ENCODE data around the gene HTR1D.

Gene HTR1D

GRCh38 chr1:23159963-23160877 is 57.1 kb downstream of the HTR1D start:
- no peaks in the 10 kb centered on the region for H3K9me3 ChIP-seq
- peaks cover 2% of the 10 kb centered on the region; the same call in 1 of the 2 replicates for H3K4me1 ChIP-seq
- no peaks in the 10 kb centered on the region for H3K27me3 ChIP-seq
- H3K27ac ChIP-seq: no peak overlapping the region
- H3K4me3 ChIP-seq: no peak overlapping the region
- no peak overlapping the region for H3K9ac ChIP-seq
- H3K4me2 ChIP-seq: no peak overlapping the region
- 0 out of 2 replicates have a peak, but pooled peaks cover 4% of the 10 kb centered on the region for H3K36me3 ChIP-seq
- no peak for TF ChIP-seq Cebpa-rat (IDR thresholded peaks at IDR 0.05)
- H4K20me1 ChIP-seq: peaks cover 100% of the 10 kb centered on the region

- Histone ChIP-seq H3K4me2 (no peak overlapping the region), H3K9ac (no peak overlapping the region), H3K36me3 (peaks cover 8% of the 10 kb centered on the region; the same call in 1 of the 2 replicates), H3K4me1 (no peaks in the 10 kb centered on the region), H3K4me3 (no peak overlapping the region), H4K20me1 (peaks cover 100% of the 10 kb centered on the region), H3K27ac (no peak overlapping the region), H3K27me3 (no peaks in the 10 kb centered on the region), H3K9me3 (no peaks in the 10 kb centered on the region)
- TF ChIP-seq Cebpa-rat (IDR thresholded peaks at IDR 0.05): no peak
Observed at GRCh38 chr1:23156940-23157339, 60.4 kb downstream of the HTR1D start.

GRCh38 chr1:23152966-23153684 is 64.2 kb downstream of the HTR1D start:
- no peak overlapping the region for H3K9ac ChIP-seq
- H3K4me3 ChIP-seq: no peak overlapping the region
- H3K4me1 ChIP-seq: no peaks in the 10 kb centered on the region
- H3K27ac ChIP-seq: no peak overlapping the region
- no peak overlapping the region for H3K4me2 ChIP-seq
- peaks cover 100% of the 10 kb centered on the region for H4K20me1 ChIP-seq
- H3K9me3 ChIP-seq: no peaks in the 10 kb centered on the region
- no peaks in the 10 kb centered on the region for H3K27me3 ChIP-seq
- TF ChIP-seq Cebpa-rat (IDR thresholded peaks at IDR 0.05): no peak
- H3K36me3 ChIP-seq: peaks cover 8% of the 10 kb centered on the region; the same call in 1 of the 2 replicates

- Histone ChIP-seq H3K4me1 (no peaks in the 10 kb centered on the region), H3K4me3 (no peak overlapping the region), H3K27ac (no peak overlapping the region), H3K4me2 (no peak overlapping the region), H3K9me3 (no peaks in the 10 kb centered on the region), H4K20me1 (peaks cover 100% of the 10 kb centered on the region), H3K27me3 (no peaks in the 10 kb centered on the region), H3K36me3 (peaks cover 23% of the 10 kb centered on the region), H3K9ac (no peak overlapping the region)
- TF ChIP-seq Cebpa-rat (IDR thresholded peaks at IDR 0.05): no peak
Observed at GRCh38 chr1:23150742-23151141, 66.6 kb downstream of the HTR1D start.

- Histone ChIP-seq H3K9me3 (no peaks in the 10 kb centered on the region), H3K4me3 (no peak overlapping the region), H3K9ac (no peak overlapping the region), H4K20me1 (peaks cover 100% of the 10 kb centered on the region), H3K27me3 (no peaks in the 10 kb centered on the region), H3K36me3 (peaks cover 23% of the 10 kb centered on the region), H3K27ac (no peak overlapping the region), H3K4me1 (no peaks in the 10 kb centered on the region), H3K4me2 (no peak overlapping the region)
- no peak for TF ChIP-seq Cebpa-rat (IDR thresholded peaks at IDR 0.05)
Observed at GRCh38 chr1:23150125-23150524, 67.2 kb downstream of the HTR1D start.

- no peak overlapping the region for H3K9ac ChIP-seq
- no peak overlapping the region for H3K4me2 ChIP-seq
- TF ChIP-seq Cebpa-rat (IDR thresholded peaks at IDR 0.05): no peak
- no peaks in the 10 kb centered on the region for H3K27me3 ChIP-seq
- no peak overlapping the region for H3K27ac ChIP-seq
- H3K4me3 ChIP-seq: no peak overlapping the region
- peaks cover 100% of the 10 kb centered on the region for H4K20me1 ChIP-seq
- no peaks in the 10 kb centered on the region for H3K9me3 ChIP-seq
- H3K36me3 ChIP-seq: peaks cover 25% of the 10 kb centered on the region
- H3K4me1 ChIP-seq: no peaks in the 10 kb centered on the region
Observed at GRCh38 chr1:23149114-23149513, 68.2 kb downstream of the HTR1D start.

GRCh38 chr1:23148084-23148483 is 69.2 kb downstream of the HTR1D start:
- TF ChIP-seq Cebpa-rat (IDR thresholded peaks at IDR 0.05): no peak

More at GRCh38 chr1:23148084-23148483, 69.2 kb downstream of the HTR1D start:
- H3K4me2 ChIP-seq: no peak overlapping the region
- no peaks in the 10 kb centered on the region for H3K9me3 ChIP-seq
- H3K9ac ChIP-seq: no peak overlapping the region
- H3K4me1 ChIP-seq: no peaks in the 10 kb centered on the region
- peaks cover 25% of the 10 kb centered on the region for H3K36me3 ChIP-seq
- H3K27me3 ChIP-seq: no peaks in the 10 kb centered on the region
- peaks cover 100% of the 10 kb centered on the region for H4K20me1 ChIP-seq
- no peak overlapping the region for H3K27ac ChIP-seq
- no peak overlapping the region for H3K4me3 ChIP-seq
